PFSK-1 (cell line): ENCODE results near the gene MCRS1.

Experiments used
- FOXP2 ChIP-seq: optimal IDR thresholded peaks from 2 replicates; pipeline ENCODE3; 2011; ENCODE audit warnings: borderline replicate concordance, control low read depth, inconsistent platforms; ENCODE audit not compliant: insufficient read depth; ENCODE audit errors: extremely low read length, extremely low read depth
- POLR2AphosphoS5 ChIP-seq: IDR thresholded peaks from 2 replicates; pipeline ENCODE4 v1.6.1; 2012; ENCODE audit warnings: low read depth, mild to moderate bottlenecking, control low read depth, low read length, moderate library complexity
- REST ChIP-seq, 2 experiments: IDR thresholded peaks; 2 replicates each; pipeline versions ENCODE4 v1.6.1 to v1.8.0; 2011 to 2012; ENCODE audit warnings: low read depth in 2 of 2, low read length in 2 of 2, control low read depth in 1 of 2, inconsistent platforms in 1 of 2, mild to moderate bottlenecking in 1 of 2, moderate library complexity in 1 of 2; ENCODE audit not compliant: insufficient read depth in 1 of 2
- SIN3A ChIP-seq: IDR thresholded peaks from 2 replicates; pipeline ENCODE4 v1.6.1; 2012; ENCODE audit warnings: mild to moderate bottlenecking, low read length, moderate library complexity, borderline replicate concordance; ENCODE audit not compliant: insufficient read depth
- TAF1 ChIP-seq: IDR thresholded peaks from 2 replicates; pipeline ENCODE4 v1.6.1; 2012; ENCODE audit warnings: low read length, control low read depth, borderline replicate concordance; ENCODE audit not compliant: insufficient read depth

DNA sequence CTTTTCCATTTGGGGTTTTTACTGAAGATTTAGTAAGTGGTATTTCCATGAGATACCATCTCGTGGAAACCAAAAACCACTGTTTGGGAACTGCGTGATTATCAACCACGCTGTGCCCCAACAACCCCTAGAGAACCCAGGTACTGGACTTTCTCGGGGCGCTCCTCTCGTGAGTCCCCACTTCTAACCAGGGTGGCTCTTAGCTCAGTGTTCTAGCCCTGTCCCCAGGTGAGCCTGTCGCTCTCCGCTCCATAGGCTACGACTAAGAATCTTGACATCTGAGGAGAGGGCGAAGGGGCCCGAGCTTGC, 686 bp downstream of the MCRS1 start:
- TF ChIP-seq POLR2AphosphoS5 (no peak), REST (IDR thresholded peaks at IDR 0.05; ENCODE audit: insufficient read depth in 1 of 2, low read depth in 2 of 2, low read length in 2 of 2) (no peak), SIN3A (no peak), TAF1 (no peak), FOXP2 (no peak)
